ENCODE results near the gene SERINC3.

GRCh38 chr20:44544263-44544662, 22.4 kb upstream of the SERINC3 start:
- TF ChIP-seq POLR2A (IDR thresholded peaks at IDR 0.05), result no peak
- TF ChIP-seq, protein P1, sequence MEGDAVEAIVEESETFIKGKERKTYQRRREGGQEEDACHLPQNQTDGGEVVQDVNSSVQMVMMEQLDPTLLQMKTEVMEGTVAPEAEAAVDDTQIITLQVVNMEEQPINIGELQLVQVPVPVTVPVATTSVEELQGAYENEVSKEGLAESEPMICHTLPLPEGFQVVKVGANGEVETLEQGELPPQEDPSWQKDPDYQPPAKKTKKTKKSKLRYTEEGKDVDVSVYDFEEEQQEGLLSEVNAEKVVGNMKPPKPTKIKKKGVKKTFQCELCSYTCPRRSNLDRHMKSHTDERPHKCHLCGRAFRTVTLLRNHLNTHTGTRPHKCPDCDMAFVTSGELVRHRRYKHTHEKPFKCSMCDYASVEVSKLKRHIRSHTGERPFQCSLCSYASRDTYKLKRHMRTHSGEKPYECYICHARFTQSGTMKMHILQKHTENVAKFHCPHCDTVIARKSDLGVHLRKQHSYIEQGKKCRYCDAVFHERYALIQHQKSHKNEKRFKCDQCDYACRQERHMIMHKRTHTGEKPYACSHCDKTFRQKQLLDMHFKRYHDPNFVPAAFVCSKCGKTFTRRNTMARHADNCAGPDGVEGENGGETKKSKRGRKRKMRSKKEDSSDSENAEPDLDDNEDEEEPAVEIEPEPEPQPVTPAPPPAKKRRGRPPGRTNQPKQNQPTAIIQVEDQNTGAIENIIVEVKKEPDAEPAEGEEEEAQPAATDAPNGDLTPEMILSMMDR (IDR thresholded peaks at IDR 0.05), result no peak
- no peak for TF ChIP-seq EP300 (IDR thresholded peaks at IDR 0.05)

All from gastroesophageal sphincter (tissue), 3 donors.